RWPE1 (cell line): ENCODE results near the gene TCP11.
A peak's percentile ranks its signal among the peaks of the same experiment; 100 is the strongest.

Source experiments
- CTCF ChIA-PET: fragments of 350-600 bp; sonication (Branson Sonifier 250); formaldehyde crosslinking; extraction: SDS; loops from one replicate; lab custom pipeline; 2021; lab: Yijun Ruan, JAX
- POLR2A ChIA-PET: fragments of 400-600 bp; formaldehyde crosslinking; extraction: SDS; loops from one replicate; lab custom pipeline; 2020; ENCODE audit warnings: antibody characterized with exemption; ENCODE audit not compliant: low non-redundant PET; lab: Yijun Ruan, JAX
- DNase-seq: peaks from one replicate; pipeline ENCODE4 v3.0.0; 2012; ENCODE audit warnings: low spot score
- H3K27ac ChIP-seq: fragments of 450-650 bp; 2 replicates; pipeline ENCODE4 v1.5.1; 2017
- CTCF ChIP-seq: fragments of 450-650 bp; conservative IDR thresholded peaks from 2 replicates; pipeline ENCODE4 v1.5.1; 2017; ENCODE audit warnings: low read depth, mild to moderate bottlenecking

Gene TCP11

GRCh38 chr6:35086282-35086632 lies 54.9 kb downstream of the TCP11 start:
- CTCF ChIA-PET, result no interaction called here

GRCh38 chr6:35085359-35086281 lies 55.5 kb downstream of the TCP11 start:
- no peak for TF ChIP-seq CTCF
- ChIA-PET CTCF (interaction anchor here (0.6 kb wide), 1 partner anchor 280 kb away, joined by 3 read pairs; no protein-coding TSS in a partner anchor), POLR2A (no interaction called here)
- H3K27ac ChIP-seq, result no peak overlapping the region; the same call in 1 of the 2 replicates
- no peak for DNase-seq

More at GRCh38 chr6:35086282-35086632, 54.9 kb downstream of the TCP11 start:
- no peak for DNase-seq
- H3K27ac ChIP-seq, result no peak overlapping the region
- POLR2A ChIA-PET, result no interaction called here
- TF ChIP-seq CTCF, result no peak

- POLR2A ChIA-PET, result no interaction called here
- CTCF ChIA-PET, result no interaction called here
- no peak for DNase-seq
- H3K27ac ChIP-seq, result peak overlapping the region; percentile 46
- TF ChIP-seq CTCF, result no peak
Observed at GRCh38 chr6:35084511-35085203, 56.5 kb downstream of the TCP11 start.

- ChIA-PET CTCF (no interaction called here), POLR2A (no interaction called here)
- DNase-seq, result no peak
- no peak for TF ChIP-seq CTCF
- peak overlapping the region; percentile 46 for H3K27ac ChIP-seq
Observed at GRCh38 chr6:35084041-35084491, 57.1 kb downstream of the TCP11 start.

- no peak for DNase-seq
- ChIA-PET CTCF (no interaction called here), POLR2A (no interaction called here)
- H3K27ac ChIP-seq, result peak overlapping the region; percentile 46; the same call in 1 of the 2 replicates
- TF ChIP-seq CTCF, result no peak
Observed at GRCh38 chr6:35083507-35083906, 57.6 kb downstream of the TCP11 start.

- DNase-seq, result no peak
- H3K27ac ChIP-seq, result 0 out of 2 replicates have a peak overlapping the region, but pooled peaks have one; percentile 53
- ChIA-PET CTCF (interaction anchor here (0.7 kb wide), 1 partner anchor 94 kb away, joined by 3 read pairs; no protein-coding TSS in a partner anchor), POLR2A (no interaction called here)
- TF ChIP-seq CTCF, result no peak
Observed at GRCh38 chr6:35082733-35083403, 58.3 kb downstream of the TCP11 start.
